Eye (tissue), 1 donor: Measurements from ENCODE around the gene ATP5F1E.
"Not testable (repeated sequence)": the region's sequence is repeated elsewhere in the genome, so short reads cannot be mapped to it uniquely, and the experiment has no call there.

Source experiments
- DNase-seq: peaks from one replicate; pipeline ENCODE4 v3.0.0-alpha.2; 2015

ATP5F1E gene

DNA sequence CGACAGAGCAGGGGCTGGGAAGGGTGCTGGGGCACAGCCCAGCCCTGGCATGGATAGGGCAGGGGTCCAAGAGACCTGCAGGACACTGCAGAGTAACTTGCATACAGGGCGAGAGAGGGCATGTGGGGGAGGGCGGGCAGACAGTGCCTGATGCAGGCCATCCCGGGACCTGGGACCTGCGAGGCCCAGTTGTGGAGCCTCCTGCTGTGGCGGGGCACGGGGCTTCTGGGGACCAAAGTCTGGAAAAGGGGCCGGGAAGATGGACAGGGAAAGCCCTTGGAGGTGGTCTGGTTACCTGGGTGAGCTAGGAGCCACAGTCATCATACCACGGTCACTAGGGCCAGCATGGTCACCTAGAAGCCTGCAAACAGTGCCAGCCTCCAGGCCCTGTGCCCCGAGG, 13.3 kb downstream of the ATP5F1E start:
- no peak for DNase-seq

DNA sequence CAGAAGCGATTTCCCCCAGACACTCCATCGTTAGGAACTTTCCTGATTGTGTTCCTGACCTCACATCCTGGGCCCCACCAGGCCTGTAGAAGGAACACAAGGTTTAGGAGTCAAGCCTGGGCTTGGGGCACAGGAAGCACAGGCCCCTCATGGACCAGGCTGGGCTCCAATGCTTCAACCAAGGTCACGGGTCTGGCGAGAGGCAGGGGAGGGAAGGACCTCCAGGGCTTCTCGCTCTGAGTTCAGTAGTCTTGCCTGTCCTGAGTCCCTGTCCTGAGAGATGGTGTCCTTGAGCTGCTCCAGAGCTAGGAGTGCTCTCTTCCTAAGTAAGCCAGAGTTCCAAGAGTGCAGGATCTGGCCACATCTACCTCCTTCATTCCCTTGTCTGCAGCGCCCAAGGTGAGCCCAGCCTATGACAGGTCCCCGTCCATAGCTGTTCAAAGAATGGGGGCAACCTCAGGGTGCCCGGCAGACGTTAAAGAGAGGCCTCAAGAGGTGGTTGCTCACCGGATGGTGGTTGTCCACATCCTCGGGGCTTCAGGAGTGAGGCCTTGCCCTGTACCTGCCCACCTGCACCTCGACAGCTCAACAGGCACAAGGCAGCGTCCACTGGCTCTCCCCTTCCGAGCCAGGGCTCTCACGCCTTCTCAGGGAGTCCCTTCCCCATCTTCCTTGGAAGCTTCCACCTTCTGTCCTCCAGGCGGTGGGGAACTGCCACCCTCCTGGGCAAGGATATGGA, 14.5 kb downstream of the ATP5F1E start:
- DNase-seq = no peak

DNA sequence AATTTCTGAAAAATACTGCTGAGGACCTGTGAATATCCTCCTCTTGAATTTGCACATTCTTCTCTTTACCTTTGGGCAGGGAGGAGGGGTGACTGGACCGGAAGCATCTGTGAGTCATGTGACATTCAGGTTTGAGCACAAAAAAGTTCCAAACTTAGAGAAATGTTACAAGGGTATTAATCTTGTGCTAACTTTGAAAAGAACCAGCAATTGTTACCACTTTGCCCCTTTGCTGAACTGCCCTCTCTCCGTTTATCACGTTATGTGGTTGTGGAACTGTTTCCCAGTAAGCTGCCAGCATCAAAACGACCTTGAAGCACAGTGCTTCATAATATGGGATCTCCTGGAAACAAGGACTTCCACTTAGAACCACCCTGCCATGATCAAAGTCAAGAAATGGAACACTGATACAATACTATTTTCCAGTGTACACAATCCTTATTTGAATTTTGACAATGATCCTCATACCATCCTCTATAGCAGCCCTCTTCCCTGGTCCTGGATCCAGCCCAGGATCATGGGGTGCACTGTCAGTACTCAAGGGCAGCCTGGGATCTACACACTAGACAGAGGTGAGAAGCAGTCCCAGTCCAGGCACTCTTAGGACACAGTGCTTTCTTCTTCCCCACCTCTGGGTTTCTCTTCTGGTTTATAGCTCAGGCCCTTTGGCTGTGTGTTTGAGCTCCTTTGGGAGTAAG, 15.2 kb downstream of the ATP5F1E start:
- no peak for DNase-seq

DNA sequence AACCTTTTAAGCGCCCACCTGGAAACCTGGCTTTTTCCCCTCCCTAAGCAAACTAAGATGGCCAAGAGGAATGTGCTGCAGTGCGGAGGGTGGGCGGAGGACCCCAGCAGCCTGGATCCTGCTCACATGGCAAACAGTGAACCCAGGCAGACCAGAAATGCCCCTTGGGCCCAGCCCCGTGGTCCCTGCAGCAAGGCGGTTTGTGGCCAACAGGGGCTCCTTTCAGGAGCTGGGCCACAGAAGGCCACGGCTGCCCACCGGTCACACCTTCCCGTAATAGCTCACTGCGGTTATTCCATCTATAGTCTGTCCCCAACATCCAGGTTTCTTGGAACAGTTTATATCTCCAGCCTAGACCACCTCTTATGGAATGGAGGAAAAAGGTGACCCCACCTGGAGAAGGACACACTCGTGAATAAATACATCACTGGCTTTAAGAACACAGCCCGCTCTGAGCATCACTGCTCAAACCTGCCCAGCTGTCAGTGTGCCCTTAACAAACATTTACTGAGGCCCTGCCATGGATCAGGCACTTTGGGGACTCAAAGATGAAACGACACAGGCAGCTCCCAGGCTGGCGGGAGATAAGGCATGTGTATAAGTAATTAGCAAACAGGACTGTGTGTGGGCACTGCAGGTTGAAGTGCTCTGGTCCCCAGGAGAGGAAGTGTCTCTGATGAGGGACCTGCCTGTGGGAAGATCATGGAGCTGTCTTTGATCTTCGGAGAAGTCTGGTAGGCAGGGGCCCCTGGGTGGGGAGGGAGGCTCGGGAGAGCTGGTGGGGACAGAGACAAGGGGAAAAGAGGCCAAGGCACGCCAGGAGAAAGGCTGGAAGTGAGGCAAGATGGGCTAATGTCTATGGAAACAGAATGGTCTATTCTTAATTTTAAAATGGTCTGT, 16.1 kb downstream of the ATP5F1E start:
- DNase-seq = no peak

DNA sequence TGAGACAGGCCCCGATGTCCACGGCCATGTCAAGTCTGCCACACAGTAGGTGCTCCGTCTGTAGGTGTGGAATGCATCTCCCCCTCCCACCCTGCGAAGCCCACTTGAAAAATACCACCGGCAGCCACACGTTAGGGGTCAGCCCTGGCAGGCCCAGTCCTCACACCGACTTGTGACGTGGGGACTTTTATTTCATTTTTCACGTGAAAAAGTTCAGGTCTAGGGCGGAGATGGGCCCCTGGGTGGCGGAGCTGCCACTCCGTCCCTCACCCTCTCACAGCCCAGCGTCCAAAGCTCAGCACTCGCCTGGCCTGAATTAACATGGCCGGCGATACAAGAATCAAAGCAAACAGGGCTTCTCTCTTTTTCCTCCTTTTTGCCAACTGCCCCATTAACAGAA, 16.7 kb downstream of the ATP5F1E start:
- no peak for DNase-seq

DNA sequence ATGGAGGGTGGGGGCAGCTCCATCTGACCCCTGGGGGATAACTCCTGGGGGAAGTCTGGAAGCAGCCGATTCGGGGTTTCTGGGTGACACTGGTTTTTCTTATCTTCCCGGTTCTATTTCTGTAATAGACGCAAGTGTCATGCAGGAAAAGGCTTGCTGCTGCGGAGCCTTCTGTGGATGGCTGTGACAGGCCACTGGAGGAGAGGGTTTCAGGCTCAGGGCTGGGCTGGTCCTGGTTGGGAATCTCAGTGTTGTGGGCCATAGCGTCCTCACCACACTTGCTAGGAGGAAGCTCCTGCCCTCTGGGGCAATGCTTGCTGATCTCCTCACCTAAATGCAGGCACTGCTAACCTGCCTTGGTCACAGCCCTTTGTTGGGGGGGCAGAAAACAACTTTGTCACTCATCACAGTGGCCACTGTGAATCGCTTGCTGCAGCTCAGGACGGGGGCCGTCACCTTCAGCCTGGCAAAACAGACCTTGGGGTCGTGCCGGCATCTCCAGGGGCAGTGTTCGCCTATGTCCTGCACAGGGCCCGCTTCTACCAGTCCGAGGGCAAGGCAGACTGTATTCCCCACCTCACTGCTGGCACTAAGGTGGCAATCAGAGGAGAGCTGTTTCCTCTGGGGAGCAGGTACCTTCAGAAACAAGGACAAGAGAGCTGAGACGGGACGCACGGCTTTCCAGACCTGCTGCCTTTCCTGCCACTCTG, 17.3 kb downstream of the ATP5F1E start:
- no peak for DNase-seq

DNA sequence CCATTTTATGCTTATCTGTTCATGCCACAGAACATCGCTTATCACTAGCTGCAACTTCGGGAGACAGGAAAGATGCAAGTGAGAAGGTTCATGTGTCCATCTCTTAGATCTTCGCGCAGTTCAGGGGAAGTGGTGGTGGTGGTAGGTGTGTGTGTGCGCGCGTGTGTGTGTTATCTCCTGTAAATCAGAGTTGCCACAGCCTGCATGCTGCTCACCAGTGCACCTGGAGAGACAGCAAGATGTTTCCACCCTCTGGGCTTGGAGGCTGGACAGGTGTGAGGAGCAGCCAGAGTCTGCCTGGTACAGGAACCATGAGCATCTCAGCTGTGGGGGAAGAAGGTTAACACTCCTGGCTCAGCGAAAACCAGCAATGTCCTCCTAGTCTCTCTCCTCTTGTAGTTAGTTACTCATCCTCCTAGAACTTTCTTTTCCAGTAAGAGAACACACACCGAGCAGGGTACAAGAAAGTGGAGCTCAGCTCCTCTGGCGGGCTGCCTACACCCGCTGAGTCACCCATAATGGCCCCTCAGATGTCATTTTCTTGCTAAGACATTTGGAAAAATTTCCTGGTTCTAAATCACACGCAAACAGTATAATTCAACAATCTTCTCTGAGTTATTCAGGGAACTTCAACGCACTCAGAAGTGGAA, 18.1 kb downstream of the ATP5F1E start:
- DNase-seq = no peak

DNA sequence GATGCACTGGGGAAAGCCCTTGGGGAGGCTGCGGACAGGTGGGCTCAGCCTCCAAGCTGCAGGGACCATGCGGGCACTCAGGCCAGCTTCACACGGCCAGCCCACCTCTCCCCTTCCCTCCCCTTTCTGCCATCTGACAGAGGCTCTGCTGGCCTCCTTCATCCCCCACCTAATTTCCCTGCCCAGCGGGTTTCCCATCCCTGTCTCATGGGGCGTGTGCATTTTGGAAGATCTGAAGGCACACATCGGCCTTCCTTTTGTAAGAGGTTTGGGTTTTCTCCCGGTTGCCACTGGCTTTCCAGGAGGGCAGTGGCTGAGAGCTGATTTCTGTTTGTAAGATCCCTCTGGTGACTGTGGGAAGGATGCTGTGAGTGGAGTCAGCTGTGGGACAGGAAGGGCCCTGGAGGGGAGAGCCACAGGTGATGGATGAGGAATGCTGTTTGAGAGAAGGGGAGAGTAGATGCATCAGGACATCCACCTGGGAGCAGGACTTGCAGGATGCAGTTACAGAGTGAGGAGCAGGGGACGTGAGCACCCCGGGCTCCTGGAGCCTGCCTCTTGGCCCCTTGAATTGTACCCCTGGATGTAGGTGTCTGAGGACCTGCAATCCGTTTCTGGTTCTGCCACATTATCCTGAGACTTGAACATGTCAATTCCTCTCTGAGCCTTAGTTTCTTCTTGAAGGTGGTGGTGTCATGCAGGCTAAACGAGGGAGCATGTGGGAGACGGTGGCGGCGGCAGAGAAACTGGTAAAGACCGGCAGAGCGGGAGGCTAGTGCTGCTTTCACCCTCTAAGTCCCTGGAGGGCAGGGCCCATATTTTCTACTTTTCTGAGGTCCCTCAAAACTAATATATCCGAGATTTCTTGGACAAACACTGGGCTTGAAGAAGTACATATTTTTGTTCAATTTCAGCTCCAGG, 18.8 kb downstream of the ATP5F1E start:
- DNase-seq = no peak

DNA sequence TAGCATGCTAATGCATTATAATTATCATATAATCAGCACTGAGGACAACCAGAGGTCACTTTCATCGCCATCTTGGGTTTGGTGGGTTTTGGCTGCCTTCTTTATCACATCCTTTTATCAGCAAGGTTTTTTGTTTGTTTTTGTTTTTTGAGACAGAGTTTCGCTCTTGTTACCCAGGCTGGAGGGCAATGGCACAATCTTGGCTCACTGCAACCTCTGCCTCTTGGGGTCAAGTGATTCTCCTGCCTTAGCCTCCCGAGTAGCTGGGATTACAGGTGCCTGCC, 20.3 kb downstream of the ATP5F1E start:
- DNase-seq = not testable (repeated sequence)

DNA sequence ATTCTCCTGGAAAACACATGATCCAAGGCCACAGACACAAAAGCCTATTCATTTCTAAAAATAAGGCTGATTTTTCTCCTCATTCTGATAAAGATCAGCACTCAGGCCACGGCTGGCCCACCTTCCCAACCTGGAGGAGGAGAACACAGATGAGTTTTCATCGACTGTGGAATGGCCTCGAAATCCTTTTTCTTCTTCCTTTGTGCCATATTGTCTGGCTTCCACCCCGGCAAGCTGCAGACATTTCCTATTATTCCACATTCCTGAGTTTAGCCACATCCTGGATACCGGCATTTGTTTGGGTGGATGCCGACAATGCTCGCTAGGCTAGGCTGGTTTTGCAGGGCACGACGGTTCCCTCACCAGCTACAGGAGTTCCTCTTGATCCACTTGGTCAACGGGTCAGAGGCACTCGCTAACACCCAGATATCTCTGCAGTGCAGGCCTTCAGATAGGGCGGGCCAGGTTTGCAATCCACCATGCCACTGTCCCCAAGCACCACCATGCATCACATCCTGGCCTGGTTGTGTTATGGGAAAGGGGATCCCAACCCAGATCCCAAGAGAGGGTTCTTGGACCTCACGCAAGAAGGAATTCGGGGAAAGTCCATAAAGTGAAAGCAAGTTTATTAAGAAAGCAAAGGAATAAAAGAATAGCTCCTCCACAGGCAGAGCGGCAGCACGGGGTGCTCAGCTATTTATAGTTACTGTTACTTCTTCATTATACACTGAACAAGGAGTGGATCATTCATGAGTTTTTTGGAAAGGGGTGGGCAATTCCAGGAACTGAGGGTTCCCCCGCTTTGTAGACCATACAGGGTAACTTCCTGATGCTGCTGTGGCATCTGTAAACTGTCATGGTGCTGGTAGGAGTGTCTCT, 20.9 kb downstream of the ATP5F1E start:
- DNase-seq = peak; percentile 58

DNA sequence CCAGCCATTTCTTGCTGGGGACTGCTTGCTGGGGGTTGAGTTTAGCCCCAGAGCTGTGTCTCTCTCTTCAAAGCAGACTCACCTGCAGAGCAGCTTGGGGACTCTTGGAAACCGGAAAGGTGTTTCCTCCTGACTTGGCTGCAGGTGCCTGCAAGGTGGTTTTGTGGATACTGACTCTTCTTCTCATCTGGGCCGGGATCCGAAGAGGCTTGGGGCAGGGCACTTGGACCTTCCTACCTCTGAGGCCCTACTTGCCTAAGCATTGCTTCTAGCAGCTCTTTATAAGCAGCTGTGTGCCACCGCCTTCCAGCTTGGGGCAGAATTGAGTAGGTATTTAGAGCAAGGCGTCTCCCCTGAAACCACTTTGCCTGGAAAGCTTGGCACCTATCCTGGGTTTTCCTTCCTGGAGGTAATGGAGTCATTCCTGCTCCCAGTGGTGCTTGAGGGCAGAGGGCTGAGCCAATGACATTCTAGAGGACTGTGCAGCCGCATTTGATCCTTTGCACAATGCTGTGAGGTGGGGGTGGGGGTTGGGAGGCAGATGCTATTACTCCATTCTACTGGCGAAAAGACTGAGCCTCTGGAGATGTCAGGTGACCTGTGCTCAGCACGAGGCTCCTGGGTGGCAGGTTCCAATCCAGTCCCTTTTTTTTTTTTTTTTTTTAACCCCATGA, 21.7 kb downstream of the ATP5F1E start:
- DNase-seq = no peak

DNA sequence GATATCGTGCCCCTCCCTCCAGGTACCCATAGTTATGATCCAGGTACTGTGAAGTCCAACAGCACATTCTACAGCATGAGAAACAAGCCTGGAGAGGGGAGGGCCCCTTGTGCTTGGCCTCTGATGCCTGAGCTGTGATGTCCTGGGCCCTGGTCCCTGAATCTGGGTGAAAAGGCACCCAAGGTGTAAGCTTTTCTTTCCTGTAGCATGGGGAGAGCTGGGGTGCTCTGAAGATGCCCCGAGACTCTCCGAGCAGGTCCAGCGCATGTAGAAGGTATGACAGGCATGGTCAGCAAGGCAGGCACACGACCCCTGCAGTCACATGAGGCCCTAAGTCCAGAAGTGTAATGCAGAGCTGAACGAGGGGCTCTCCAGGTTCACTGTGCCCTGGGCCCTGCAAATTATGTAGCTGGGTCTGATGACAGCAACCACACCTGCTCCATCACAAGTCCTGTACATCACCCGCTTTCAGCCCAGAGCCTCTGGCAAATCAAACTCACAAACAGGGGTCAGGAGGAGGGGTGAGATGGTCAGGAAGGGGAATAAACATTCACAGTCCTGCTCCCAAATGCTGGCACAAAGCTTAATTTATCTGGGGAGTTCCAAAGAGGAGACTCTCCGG, 23.3 kb downstream of the ATP5F1E start:
- DNase-seq = no peak

DNA sequence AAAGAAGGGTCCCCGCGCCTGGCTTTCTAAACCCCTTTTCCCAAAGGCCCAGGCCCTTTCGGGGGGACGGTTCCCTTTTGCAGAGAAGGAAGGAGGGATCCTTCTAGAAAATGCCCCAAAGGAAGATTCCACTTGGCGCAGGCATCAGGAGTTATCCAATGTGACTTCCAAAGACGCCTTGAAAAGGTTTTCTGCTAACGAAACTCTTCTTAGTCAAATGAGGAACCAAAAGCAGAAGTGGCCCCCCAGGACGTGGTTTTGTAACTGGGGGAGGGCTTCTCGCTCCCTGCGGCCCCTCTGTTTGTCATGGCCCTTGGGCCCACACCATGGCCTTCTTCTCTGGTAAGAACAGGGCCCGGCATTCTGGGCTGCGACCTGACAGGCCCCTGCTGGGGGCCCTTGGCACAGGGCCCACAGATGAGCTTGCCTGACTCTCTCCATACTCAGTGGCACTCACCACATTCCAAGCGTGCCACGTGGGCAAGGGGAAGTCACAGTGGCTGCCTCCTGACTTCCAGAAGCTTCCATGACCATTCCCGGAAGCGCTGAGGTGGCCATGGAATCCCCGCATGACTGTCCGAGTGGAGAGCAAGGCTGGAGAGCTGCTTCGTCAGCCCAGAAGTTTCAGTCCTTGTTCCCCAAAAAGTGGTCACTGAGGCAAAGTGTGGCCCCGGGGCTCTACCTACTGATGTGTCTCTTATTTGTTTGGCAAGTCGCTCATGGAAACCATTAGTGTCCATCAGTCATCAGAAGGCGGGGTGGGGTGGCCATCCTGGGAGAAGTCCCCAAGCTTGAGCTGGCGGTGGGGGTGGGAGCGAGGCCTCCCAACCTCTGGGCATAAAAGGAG, 24.2 kb downstream of the ATP5F1E start:
- DNase-seq = no peak

DNA sequence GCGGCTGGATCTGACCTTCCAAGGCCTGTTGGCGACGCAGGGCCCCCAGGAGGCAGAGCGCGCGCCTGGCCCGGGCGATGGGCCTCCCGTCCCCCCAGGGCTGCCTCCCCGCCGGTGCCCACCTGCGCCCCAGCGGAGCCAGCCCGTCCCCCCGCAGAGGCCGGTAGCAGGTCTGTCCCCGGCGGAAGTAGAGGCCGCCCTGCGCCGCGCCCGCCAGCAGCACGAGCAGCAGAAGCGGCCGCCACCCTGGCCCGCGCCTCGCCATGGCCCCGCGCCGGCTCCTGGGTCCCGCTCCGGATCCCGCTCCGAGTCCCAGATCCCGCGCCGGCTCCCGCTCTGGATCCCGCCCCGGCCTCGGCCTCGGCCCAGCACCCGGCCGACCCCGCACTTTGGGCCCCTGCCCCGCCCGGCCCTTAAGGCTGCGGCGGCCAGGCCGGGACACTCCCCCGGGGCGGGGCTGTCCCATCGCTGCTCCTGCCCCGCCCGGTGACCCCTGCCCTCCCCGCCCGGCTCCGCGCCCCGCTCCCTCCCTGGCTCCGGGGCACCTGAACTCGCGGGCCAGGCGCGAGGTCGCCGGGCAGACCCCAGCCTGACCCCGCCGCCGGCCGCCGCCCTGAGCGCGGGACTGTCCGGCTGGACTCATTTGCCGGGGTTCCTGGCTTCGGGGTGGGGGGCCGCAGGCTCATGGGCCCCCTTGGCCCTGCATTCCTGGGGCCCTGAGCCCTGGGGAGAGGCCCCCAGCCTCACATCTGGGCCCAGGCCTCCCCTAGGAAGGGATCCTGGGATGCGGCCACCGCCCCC, 25.1 kb downstream of the ATP5F1E start, which contains the start of gene CTSZ:
TSS of gene CTSZ (minus strand) at position 391 of the 801 bp plus-strand sequence. CDS start at position 265, 126 bp downstream.
- peak; percentile 80 for DNase-seq

DNA sequence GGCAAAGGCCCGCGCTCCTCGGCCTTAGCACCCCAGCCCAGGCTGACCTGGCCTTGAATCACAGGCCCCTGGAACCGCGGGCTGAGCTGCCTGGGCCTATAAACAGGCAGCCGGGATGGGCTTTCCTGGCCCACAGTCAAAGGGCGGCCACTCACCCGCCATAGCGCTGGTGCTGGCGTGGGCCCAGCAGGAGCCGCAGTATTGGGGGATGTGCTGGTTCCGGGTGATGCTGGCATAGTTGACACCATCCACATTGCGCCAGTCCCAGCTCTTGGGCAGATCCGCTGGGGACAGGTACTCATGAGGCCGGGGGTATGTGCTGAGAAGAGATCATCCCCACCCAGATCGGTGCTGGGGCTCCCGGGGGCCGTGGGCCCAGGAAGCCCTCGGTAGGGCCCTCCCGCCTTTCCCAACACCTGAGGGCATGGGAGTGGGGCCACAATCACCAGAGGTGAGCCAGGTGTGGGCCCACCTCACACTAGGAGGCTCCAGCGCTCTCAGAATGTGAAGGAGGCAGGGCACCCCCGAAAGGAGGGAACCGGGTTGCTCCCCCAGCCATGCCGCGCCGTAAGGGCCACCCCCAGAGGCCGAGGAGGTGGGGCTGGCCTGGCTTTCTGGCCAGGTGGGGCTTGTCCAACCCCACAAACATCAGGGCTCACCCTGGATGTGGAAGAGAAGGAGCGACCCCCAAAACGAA, 25.8 kb downstream of the ATP5F1E start:
- no peak for DNase-seq

DNA sequence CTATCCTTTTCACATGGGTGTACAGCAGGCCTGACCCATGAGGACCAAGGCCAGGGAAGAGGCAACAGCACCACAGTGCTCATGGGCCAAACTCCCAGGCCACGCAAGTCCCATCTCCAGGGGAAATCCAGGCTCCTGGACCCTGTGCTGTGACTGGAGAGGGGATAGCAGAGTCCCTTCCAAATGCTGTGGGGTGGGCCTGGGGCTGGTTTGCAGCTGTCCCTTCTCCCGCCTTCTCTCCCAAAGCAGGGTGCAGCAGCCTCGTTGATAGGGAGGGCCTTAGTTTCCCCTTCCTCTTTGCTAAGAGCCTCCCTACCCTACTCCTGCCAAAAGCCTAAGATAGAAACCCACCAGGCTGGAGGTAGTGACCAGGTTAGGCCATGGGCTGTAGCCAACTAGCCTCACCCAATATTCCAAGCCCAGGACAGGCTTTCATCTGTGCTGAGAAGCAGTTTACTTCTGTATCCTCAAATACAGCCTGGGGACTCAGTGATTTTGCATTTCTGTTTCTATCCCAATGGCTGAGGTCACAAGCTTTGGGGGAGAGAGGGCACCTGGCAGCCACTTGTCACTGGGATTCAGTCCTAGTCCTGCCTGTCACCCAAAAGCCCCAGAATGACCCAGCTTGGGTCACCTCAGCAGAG, 26.5 kb downstream of the ATP5F1E start:
- DNase-seq = no peak
